ENCODE results near the gene SLC38A3.

Gene SLC38A3

GRCh38 chr3:50162034-50162883 lies 42.8 kb upstream of the SLC38A3 start:
- H3K4me3 ChIP-seq (ENCODE audit: low read length) = no peak overlapping the region
- H3K36me3 ChIP-seq (replicated peaks; ENCODE audit: low read depth, low read length) = no peaks in the 10 kb centered on the region
- no peak overlapping the region for H3K9ac ChIP-seq (ENCODE audit: low read length)
- H4K20me1 ChIP-seq (ENCODE audit: insufficient read depth, low read length) = no peaks in the 10 kb centered on the region
- H3K9me3 ChIP-seq (ENCODE audit: insufficient read depth, low read length) = no peaks in the 10 kb centered on the region
- H3K27ac ChIP-seq (ENCODE audit: low read length) = no peak overlapping the region
- no peak overlapping the region for H2AFZ ChIP-seq (ENCODE audit: low read depth, low read length)
- H3K4me1 ChIP-seq (ENCODE audit: low read length) = no peaks in the 10 kb centered on the region
- TF ChIP-seq EZH2phosphoT487 (IDR thresholded peaks at IDR 0.05; ENCODE audit: low read depth) (no peak), CTCF (IDR thresholded peaks at IDR 0.05; ENCODE audit: low read depth, low read length) (no peak)
- no peak overlapping the region for H3K4me2 ChIP-seq (ENCODE audit: low read length)
- H3K79me2 ChIP-seq (ENCODE audit: low read length) = no peaks in the 10 kb centered on the region
- no peaks in the 10 kb centered on the region for H3K27me3 ChIP-seq (ENCODE audit: low read depth, low read length)

- H3K4me1 ChIP-seq (ENCODE audit: low read length) = no peaks in the 10 kb centered on the region
- H3K4me3 ChIP-seq (ENCODE audit: low read length) = no peak overlapping the region
- H3K27me3 ChIP-seq (ENCODE audit: low read depth, low read length) = no peaks in the 10 kb centered on the region
- no peaks in the 10 kb centered on the region for H4K20me1 ChIP-seq (ENCODE audit: insufficient read depth, low read length)
- H3K4me2 ChIP-seq (ENCODE audit: low read length) = no peak overlapping the region
- no peak overlapping the region for H3K9ac ChIP-seq (ENCODE audit: low read length)
- H3K79me2 ChIP-seq (ENCODE audit: low read length) = no peaks in the 10 kb centered on the region
- H3K27ac ChIP-seq (ENCODE audit: low read length) = no peak overlapping the region
- TF ChIP-seq EZH2phosphoT487 (IDR thresholded peaks at IDR 0.05; ENCODE audit: low read depth) (no peak), CTCF (IDR thresholded peaks at IDR 0.05; ENCODE audit: low read depth, low read length) (no peak)
- H3K36me3 ChIP-seq (replicated peaks; ENCODE audit: low read depth, low read length) = no peaks in the 10 kb centered on the region
- H3K9me3 ChIP-seq (ENCODE audit: insufficient read depth, low read length) = no peaks in the 10 kb centered on the region
- no peak overlapping the region for H2AFZ ChIP-seq (ENCODE audit: low read depth, low read length)
Measured at GRCh38 chr3:50163572-50164455, 41.3 kb upstream of the SLC38A3 start.

GRCh38 chr3:50164481-50164880 lies 40.6 kb upstream of the SLC38A3 start:
- no peak for TF ChIP-seq CTCF (IDR thresholded peaks at IDR 0.05; ENCODE audit: low read depth, low read length)
- Histone ChIP-seq H4K20me1 (ENCODE audit: insufficient read depth, low read length) (no peaks in the 10 kb centered on the region), H3K9me3 (ENCODE audit: insufficient read depth, low read length) (no peaks in the 10 kb centered on the region), H3K27ac (ENCODE audit: low read length) (no peak overlapping the region), H2AFZ (ENCODE audit: low read depth, low read length) (no peak overlapping the region), H3K79me2 (ENCODE audit: low read length) (no peaks in the 10 kb centered on the region), H3K4me2 (ENCODE audit: low read length) (no peak overlapping the region), H3K9ac (ENCODE audit: low read length) (no peak overlapping the region), H3K4me1 (ENCODE audit: low read length) (no peaks in the 10 kb centered on the region), H3K27me3 (ENCODE audit: low read depth, low read length) (no peaks in the 10 kb centered on the region), H3K4me3 (ENCODE audit: low read length) (no peak overlapping the region), H3K36me3 (replicated peaks; ENCODE audit: low read depth, low read length) (no peaks in the 10 kb centered on the region)

Measured in OCI-LY3 (cell line).